GM12878 (cell line): ENCODE data around the gene PARN. TPM values are rescaled to one million over a fixed set of nuclear protein-coding genes. Genes with fewer than 3 reads are reported as not detected.

Experiments
- ATAC-seq: fragments of 200-7000 bp; cut with Tn5 transposase; 3 replicates; pipeline ENCODE4 v1.9.1; 2020; ENCODE audit warnings: mild to moderate bottlenecking, moderate library complexity
- BruUV-seq: library from RNA; stranded (reverse); fragments of 400-500 nt; replicated peaks from 2 replicates; lab custom pipeline; 2021; lab: Mats Ljungman, UMichigan
- CTCF ChIA-PET: fragments of 300-600 bp; sonication (Branson Sonifier 250); formaldehyde crosslinking; extraction: SDS; loops from one replicate; lab custom pipeline; 2021; ENCODE audit warnings: inconsistent platforms; lab: Yijun Ruan, JAX
- POLR2A ChIA-PET: fragments of 350-600 bp; formaldehyde crosslinking; extraction: SDS; loops from one replicate; lab custom pipeline; 2021; ENCODE audit warnings: inconsistent platforms; lab: Charles Lee
- RAD21 ChIA-PET: fragments of 300-600 bp; sonication (Branson Sonifier 250); formaldehyde crosslinking; loops from one replicate; lab custom pipeline; 2023; ENCODE audit warnings: antibody characterized with exemption; ENCODE audit not compliant: unreplicated experiment; lab: Charles Lee
- SMC1A ChIA-PET: fragments of 300-600 bp; sonication (Branson Sonifier 250); formaldehyde crosslinking; loops from one replicate; lab custom pipeline; 2023; ENCODE audit not compliant: unreplicated experiment, uncharacterized antibody; lab: Charles Lee
- DNase-seq: peaks from one replicate; pipeline ENCODE4 v3.0.0-alpha.2; 2011; ENCODE audit warnings: low read depth, low spot score
- FAIRE-seq: peaks from 3 replicates; lab custom pipeline; 2011; peaks lifted over from hg19 to GRCh38; lab: Jason Lieb, UNC
- H2AFZ ChIP-seq: 2 replicates; pipeline ENCODE4 v1.6.0; 2011; ENCODE audit warnings: low read depth, low read length, control low read depth; ENCODE audit not compliant: control insufficient read depth
- H3K27ac ChIP-seq: 2 replicates; pipeline ENCODE4 v1.5.1; 2011; ENCODE audit warnings: control low read depth; ENCODE audit not compliant: control insufficient read depth, insufficient read depth
- H3K27me3 ChIP-seq, 2 experiments: replicated peaks in 1 of 2; 2 replicates each; pipeline versions ENCODE4 v1.6.0 to v1.6.1; 2011; ENCODE audit warnings: low read length in 1 of 2; ENCODE audit not compliant: control insufficient read depth in 2 of 2, insufficient read depth in 2 of 2
- H3K36me3 ChIP-seq, 2 experiments: 2 replicates each; pipeline ENCODE4 v1.5.1; 2011; ENCODE audit warnings: low read length in 1 of 2; ENCODE audit not compliant: control insufficient read depth in 2 of 2, insufficient read depth in 2 of 2
- H3K4me1 ChIP-seq: 2 replicates; pipeline ENCODE4 v1.6.1; 2011; ENCODE audit warnings: mild to moderate bottlenecking, low read length, moderate library complexity, mixed read lengths; ENCODE audit not compliant: control insufficient read depth, insufficient read depth
- H3K4me2 ChIP-seq: 2 replicates; pipeline ENCODE4 v1.6.0; 2011; ENCODE audit warnings: control low read depth; ENCODE audit not compliant: control insufficient read depth, insufficient read depth
- H3K4me3 ChIP-seq: fragments of 200-600 bp; sonication (generic); 2 replicates; pipeline ENCODE4 v1.5.1; 2016
- H3K79me2 ChIP-seq: 2 replicates; pipeline ENCODE4 v1.6.0; 2011; ENCODE audit warnings: low read length; ENCODE audit not compliant: control insufficient read depth, insufficient read depth
- H3K9ac ChIP-seq: 2 replicates; pipeline ENCODE4 v1.8.0; 2011; ENCODE audit warnings: low read length, control low read depth, mixed read lengths; ENCODE audit not compliant: control insufficient read depth, insufficient read depth
- H3K9me3 ChIP-seq: replicated peaks from 3 replicates; pipeline ENCODE4 v1.5.1; 2011; ENCODE audit warnings: mild to moderate bottlenecking, low read length; ENCODE audit not compliant: control insufficient read depth, insufficient read depth
- H4K20me1 ChIP-seq: 2 replicates; pipeline ENCODE4 v1.6.0; 2011; ENCODE audit not compliant: control insufficient read depth, insufficient read depth
- BACH1 ChIP-seq: fragments of 450-650 bp; IDR thresholded peaks from 2 replicates; pipeline ENCODE4 v1.6.1; 2017; ENCODE audit warnings: mild to moderate bottlenecking, borderline replicate concordance
- BHLHE40 ChIP-seq, 2 experiments: fragments of 450-650 bp in 1 of 2; IDR thresholded peaks; 2 replicates each; pipeline ENCODE4 v1.6.1; 2011 to 2017; ENCODE audit warnings: low read depth in 2 of 2, borderline replicate concordance in 1 of 2, improper control_type of control experiment in 1 of 2, low read length in 1 of 2, mild to moderate bottlenecking in 1 of 2
- FOXM1 ChIP-seq: IDR thresholded peaks from 2 replicates; pipeline ENCODE4 v1.6.1; 2012; ENCODE audit warnings: low read depth, mild to moderate bottlenecking, inconsistent platforms, low read length, moderate library complexity
- GABPA ChIP-seq: IDR thresholded peaks from 2 replicates; pipeline ENCODE4 v1.6.1; 2014; ENCODE audit warnings: antibody characterized with exemption, low read depth, mild to moderate bottlenecking, inconsistent platforms
- MXI1 ChIP-seq: fragments of 150-350 bp; IDR thresholded peaks from 2 replicates; pipeline ENCODE4 v1.6.1; 2011; ENCODE audit warnings: low read depth, mild to moderate bottlenecking, inconsistent platforms, low read length, improper control_type of control experiment
- NRF1 ChIP-seq: conservative IDR thresholded peaks from 2 replicates; pipeline ENCODE4 v1.6.1; 2011; ENCODE audit warnings: mild to moderate bottlenecking, low read depth, low read length, improper control_type of control experiment
- PAX5 ChIP-seq: IDR thresholded peaks from 2 replicates; pipeline ENCODE4 v1.6.1; 2011; ENCODE audit warnings: low read depth, low read length, borderline replicate concordance
- POLR2A ChIP-seq: IDR thresholded peaks from 2 replicates; pipeline ENCODE4 v1.6.1; 2011; ENCODE audit warnings: low read depth, mild to moderate bottlenecking, low read length
- POU2F2 ChIP-seq: IDR thresholded peaks from 3 replicates; pipeline ENCODE4 v1.6.1; 2011; ENCODE audit warnings: low read depth, mild to moderate bottlenecking, low read length, borderline replicate concordance
- RAD21 ChIP-seq: IDR thresholded peaks from 2 replicates; pipeline ENCODE4 v1.6.1; 2011; ENCODE audit warnings: mild to moderate bottlenecking, low read depth, low read length, moderate library complexity; ENCODE audit not compliant: insufficient read depth
- RB1 ChIP-seq: fragments of 450-650 bp; formaldehyde crosslinking; IDR thresholded peaks from 2 replicates; pipeline ENCODE4 v1.6.1; 2017; ENCODE audit warnings: mild to moderate bottlenecking, borderline replicate concordance
- RUNX3 ChIP-seq: IDR thresholded peaks from 2 replicates; pipeline ENCODE4 v1.6.1; 2012; ENCODE audit warnings: low read length, inconsistent platforms
- SIN3A ChIP-seq: IDR thresholded peaks from 2 replicates; pipeline ENCODE4 v1.6.1; 2012; ENCODE audit warnings: low read depth, low read length, improper control_type of control experiment
- SMAD1 ChIP-seq: fragments of 450-650 bp; IDR thresholded peaks from 2 replicates; pipeline ENCODE4 v1.6.1; 2018; ENCODE audit warnings: mild to moderate bottlenecking, low read depth; ENCODE audit not compliant: partially characterized antibody
- SMARCA5 ChIP-seq: fragments of 450-650 bp; IDR thresholded peaks from 2 replicates; pipeline ENCODE4 v1.6.1; 2017; ENCODE audit warnings: mild to moderate bottlenecking
- SMC3 ChIP-seq: IDR thresholded peaks from 2 replicates; pipeline ENCODE4 v1.6.1; 2011; ENCODE audit warnings: low read length, improper control_type of control experiment, borderline replicate concordance
- TAF1 ChIP-seq: IDR thresholded peaks from 2 replicates; pipeline ENCODE4 v1.6.1; 2011; ENCODE audit warnings: mild to moderate bottlenecking, low read depth, low read length, borderline replicate concordance
- YY1 ChIP-seq: IDR thresholded peaks from 2 replicates; pipeline ENCODE4 v1.6.1; 2011; ENCODE audit warnings: low read depth, mild to moderate bottlenecking, low read length
- WGBS: methylation state at CpG from one replicate; pipeline ENCODE4 v1.1.6; 2016; ENCODE audit warnings: low lambda C conversion rate; ENCODE audit not compliant: insufficient replicate concordance, insufficient coverage; ENCODE audit errors: missing lambda C conversion rate; 5-methylcytosine and 5-hydroxymethylcytosine counted together
- in situ Hi-C: fragments of 300-500 bp; cut with MboI; formaldehyde crosslinking; loops from 9 replicates; pipeline ENCODE4 v1.14.3; 2018; ENCODE audit warnings: mixed read lengths
- intact Hi-C: fragments of 100-400 bp; cut with micrococcal nuclease; formaldehyde crosslinking; loops from one replicate; pipeline ENCODE4 v1.14.2; 2022; ENCODE audit not compliant: unreplicated experiment
- polyA plus RNA-seq, 11 experiments: library from polyadenylated mRNA; depleted of rRNA in 4 of 11; unstranded in 6 of 11; stranded (reverse) in 5 of 11; fragments of >200 nt; fragmentation: Nextera tagmentation in 4 of 11; fragmentation: Illumina TruSeq in 1 of 11; extraction: Ambion mirVana in 4 of 11; extraction: Trizol in 1 of 11; gene quantifications; 1 replicate in 1 of 11; 2 replicates in 10 of 11; pipeline versions ENCODE4 v1.2.1 to v1.2.3, GENCODE V29; 2011 to 2016; ENCODE audit warnings: inconsistent platforms in 2 of 11, missing spikeins in 2 of 11, low read depth in 1 of 11
- total RNA-seq, 4 experiments: library from RNA; depleted of rRNA in 3 of 4; stranded (reverse); fragments of >200 nt in 3 of 4; fragmentation: Illumina TruSeq in 1 of 4; extraction: Trizol in 1 of 4; gene quantifications; 2 replicates each; pipeline versions ENCODE4 v1.2.1 to v1.2.3, GENCODE V29; 2013 to 2021
- TF ChIP-seq, protein P1 (sequence below), 3 experiments: IDR thresholded peaks in 2 of 3; conservative IDR thresholded peaks in 1 of 3; 2 replicates each; pipeline ENCODE4 v1.5.1; 2011; ENCODE audit warnings: low read depth in 3 of 3, low read length in 3 of 3, mild to moderate bottlenecking in 3 of 3, control low read depth in 2 of 3, moderate library complexity in 2 of 3, inconsistent platforms in 1 of 3, mixed read lengths in 1 of 3; ENCODE audit not compliant: control insufficient read depth in 2 of 3, insufficient read depth in 1 of 3; ENCODE audit errors: extremely low read depth in 1 of 3

PARN gene
- total and polyA plus RNA-seq, 10 of the 15 experiments (the other 5 are each of a cell fraction or from before 2014, with no cell fraction given), result 15.6 to 77.3 (median 47.7) TPM

DNA sequence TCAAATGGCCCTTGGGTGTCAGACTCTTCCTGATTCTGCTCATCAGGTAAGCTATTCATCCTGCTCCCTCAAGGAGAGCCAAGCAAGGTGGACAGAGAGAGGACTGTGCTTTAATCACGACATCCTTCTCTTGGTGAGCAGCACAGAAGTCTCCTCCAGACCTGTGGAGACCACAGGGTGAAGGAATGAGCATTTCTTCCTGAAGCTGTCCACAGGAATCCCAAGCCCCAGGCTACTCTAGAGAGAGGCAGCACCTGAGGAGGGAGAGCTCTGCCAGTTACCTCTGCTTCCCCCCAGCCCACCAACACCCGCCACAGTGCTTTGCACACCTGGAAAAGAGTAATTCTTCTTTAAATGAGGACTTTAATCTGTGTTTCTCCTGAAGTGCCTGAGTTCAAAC, 100.0 kb downstream of the PARN start (continued):
- TF ChIP-seq NRF1 (no peak), POLR2A (no peak), GABPA (no peak)

DNA sequence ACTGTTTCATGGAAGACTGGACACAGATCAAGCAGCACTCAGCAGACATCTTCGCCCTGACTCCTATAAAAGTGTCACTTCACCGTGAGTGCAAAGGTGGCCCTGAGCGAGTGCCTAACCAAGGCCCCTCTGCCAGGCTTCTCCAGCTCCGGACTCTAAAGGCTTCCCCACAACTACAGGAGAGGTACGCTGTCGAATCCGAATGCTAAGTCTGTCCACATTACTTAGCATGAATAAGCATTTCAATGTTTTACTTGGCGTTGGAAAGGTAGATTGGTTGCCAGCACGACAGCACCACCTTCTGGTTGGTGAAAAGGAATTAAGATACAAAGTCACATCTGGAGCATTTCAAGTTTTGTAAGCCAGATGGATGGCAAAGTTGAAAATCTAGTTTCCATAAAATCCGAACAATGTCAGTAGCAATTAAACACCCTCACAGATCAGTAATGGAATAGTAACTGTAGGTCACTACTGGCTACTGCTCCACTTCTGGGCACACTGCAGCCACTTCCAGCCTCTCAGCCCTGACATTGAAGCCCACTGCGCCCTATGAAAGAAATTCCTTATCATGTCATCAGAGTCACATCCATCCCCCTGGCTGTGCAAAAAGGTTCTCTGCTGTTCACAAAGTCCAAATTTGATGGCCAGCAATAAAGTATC, 100.9 kb downstream of the PARN start:
- Histone ChIP-seq H2AFZ (peak overlapping the region; percentile 57), H3K4me1 (peaks cover 9% of the 10 kb centered on the region; the same call in 1 of the 2 replicates), H3K27ac (peak overlapping the region; percentile 45), H4K20me1 (no peaks in the 10 kb centered on the region), H3K27me3 (no peaks in the 10 kb centered on the region), H3K4me2 (no peak overlapping the region; the same call in 1 of the 2 replicates), H3K9me3 (no peaks in the 10 kb centered on the region), H3K9ac (no peak overlapping the region), H3K36me3 (peaks cover 2 to 5% of the 10 kb centered on the region in 2 experiments; a peak in 2 of 4 replicates), H3K4me3 (no peak overlapping the region), H3K79me2 (no peaks in the 10 kb centered on the region; the same call in 1 of the 2 replicates)
- ChIA-PET SMC1A (interaction anchor here (0.6 to 3.9 kb wide), 17 partner anchors 13 to 606 kb away, joined by 3 to 31 read pairs (median 6); no protein-coding TSS in a partner anchor), RAD21 (interaction anchor here (0.8 to 4.9 kb wide), 10 partner anchors 26 to 606 kb away, joined by 3 to 34 read pairs (median 5); no protein-coding TSS in a partner anchor), POLR2A (interaction anchor here (0.9 kb wide), 1 partner anchor 227 kb away, joined by 3 read pairs; no protein-coding TSS in a partner anchor), CTCF (interaction anchor here (0.9 to 7.9 kb wide), 11 partner anchors 14 to 606 kb away, joined by 3 to 85 read pairs (median 8); no protein-coding TSS in a partner anchor)
- DNase-seq (peak; percentile 81), ATAC-seq (peak; percentile 91), FAIRE-seq (peak; percentile 96)
- BruUV-seq, result no TSS peak
- 37% methylated on average over 11 of the region's 11 CpGs for WGBS
- in situ Hi-C loops, result loop anchor here (5.0 kb wide), 2 partner anchors 242 to 607 kb away; partner anchors contain the start of gene ERCC4
- intact Hi-C loops, result loop anchor here (1.0 to 2.0 kb wide), 5 partner anchors 174 to 606 kb away; no protein-coding TSS in a partner anchor
- TF ChIP-seq PAX5, result 0 out of 2 replicates have a peak, but pooled peaks have one; percentile 39
- TF ChIP-seq BACH1, result peak; percentile 96
- no peak for TF ChIP-seq SMAD1
- TF ChIP-seq BHLHE40 (IDR thresholded peaks at IDR 0.05; ENCODE audit: borderline replicate concordance in 1 of 2, low read depth in 2 of 2, low read length in 1 of 2), result peak; percentile 10 to 54; a peak in 1 of 4 replicates
- TF ChIP-seq TAF1, result no peak
- peak; percentile 56; the same call in 1 of the 2 replicates for TF ChIP-seq YY1
- peak; percentile 99 for TF ChIP-seq RAD21
- TF ChIP-seq, protein P1, sequence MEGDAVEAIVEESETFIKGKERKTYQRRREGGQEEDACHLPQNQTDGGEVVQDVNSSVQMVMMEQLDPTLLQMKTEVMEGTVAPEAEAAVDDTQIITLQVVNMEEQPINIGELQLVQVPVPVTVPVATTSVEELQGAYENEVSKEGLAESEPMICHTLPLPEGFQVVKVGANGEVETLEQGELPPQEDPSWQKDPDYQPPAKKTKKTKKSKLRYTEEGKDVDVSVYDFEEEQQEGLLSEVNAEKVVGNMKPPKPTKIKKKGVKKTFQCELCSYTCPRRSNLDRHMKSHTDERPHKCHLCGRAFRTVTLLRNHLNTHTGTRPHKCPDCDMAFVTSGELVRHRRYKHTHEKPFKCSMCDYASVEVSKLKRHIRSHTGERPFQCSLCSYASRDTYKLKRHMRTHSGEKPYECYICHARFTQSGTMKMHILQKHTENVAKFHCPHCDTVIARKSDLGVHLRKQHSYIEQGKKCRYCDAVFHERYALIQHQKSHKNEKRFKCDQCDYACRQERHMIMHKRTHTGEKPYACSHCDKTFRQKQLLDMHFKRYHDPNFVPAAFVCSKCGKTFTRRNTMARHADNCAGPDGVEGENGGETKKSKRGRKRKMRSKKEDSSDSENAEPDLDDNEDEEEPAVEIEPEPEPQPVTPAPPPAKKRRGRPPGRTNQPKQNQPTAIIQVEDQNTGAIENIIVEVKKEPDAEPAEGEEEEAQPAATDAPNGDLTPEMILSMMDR (IDR thresholded peaks at IDR 0.05 in 2 of 3, conservative IDR thresholded peaks at IDR 0.05 in 1 of 3; ENCODE audit: control insufficient read depth in 2 of 3, extremely low read depth in 1 of 3, insufficient read depth in 1 of 3, low read depth in 3 of 3, low read length in 3 of 3), result peak; percentile 66 to 94 (median 70); a peak in 5 of 6 replicates
- TF ChIP-seq FOXM1, result 0 out of 2 replicates have a peak, but pooled peaks have one; percentile 50
- TF ChIP-seq SIN3A, result no peak
- TF ChIP-seq RUNX3, result peak; percentile 17; the same call in 1 of the 2 replicates
- peak; percentile 59; the same call in 1 of the 2 replicates for TF ChIP-seq MXI1
- TF ChIP-seq POU2F2, result peak; percentile 82; the same call in 1 of the 3 replicates
- peak; percentile 38; the same call in 1 of the 2 replicates for TF ChIP-seq SMARCA5
- peak; percentile 99 for TF ChIP-seq SMC3
- peak; percentile 62; the same call in 1 of the 2 replicates for TF ChIP-seq RB1
